Karpas-422 (cell line): ENCODE results near the gene HSPA9. TPM values are rescaled to one million over a fixed set of nuclear protein-coding genes. Genes with fewer than 3 reads are reported as not detected.

ENCODE experiments used
- DNase-seq: peaks from one replicate; pipeline ENCODE4 v3.0.0-alpha.2; 2015
- H2AFZ ChIP-seq: fragments of 200-600 bp; sonication (generic); 2 replicates; pipeline ENCODE4 v1.6.1; 2014; ENCODE audit warnings: antibody characterized with exemption, low read length, mixed read lengths
- H3K27ac ChIP-seq: fragments of 200-600 bp; sonication (generic); 2 replicates; pipeline ENCODE4 v1.5.1; 2014; ENCODE audit warnings: mild to moderate bottlenecking, low read length, moderate library complexity
- H3K27me3 ChIP-seq: fragments of 200-600 bp; sonication (generic); 2 replicates; pipeline ENCODE4 v1.6.1; 2014; ENCODE audit warnings: low read length, mixed read lengths
- H3K36me3 ChIP-seq: fragments of 200-600 bp; sonication (generic); 2 replicates; pipeline ENCODE4 v1.6.1; 2014; ENCODE audit warnings: low read length, mixed read lengths; ENCODE audit not compliant: insufficient read depth
- H3K4me1 ChIP-seq: fragments of 200-600 bp; sonication (generic); 2 replicates; pipeline ENCODE4 v1.6.1; 2014; ENCODE audit warnings: mild to moderate bottlenecking, low read length, mixed read lengths
- H3K4me2 ChIP-seq: fragments of 200-600 bp; sonication (generic); 2 replicates; pipeline ENCODE4 v1.6.1; 2014; ENCODE audit warnings: low read length, low read depth, mild to moderate bottlenecking; ENCODE audit not compliant: poor library complexity, severe bottlenecking
- H3K4me3 ChIP-seq: fragments of 200-600 bp; sonication (generic); 2 replicates; pipeline ENCODE4 v1.5.1; 2014; ENCODE audit warnings: mild to moderate bottlenecking, antibody characterized with exemption, low read length, mixed read lengths
- H3K79me2 ChIP-seq: fragments of 200-600 bp; sonication (generic); 2 replicates; pipeline ENCODE4 v1.6.1; 2014; ENCODE audit warnings: mild to moderate bottlenecking, low read length, mixed read lengths
- H3K9ac ChIP-seq: fragments of 200-600 bp; sonication (generic); 2 replicates; pipeline ENCODE4 v1.6.0; 2014; ENCODE audit warnings: low read length
- H3K9me2 ChIP-seq: fragments of 200-600 bp; sonication (generic), shearing (Covaris generic); replicated peaks from 2 replicates; pipeline ENCODE4 v1.6.0; 2014; ENCODE audit warnings: mild to moderate bottlenecking, low read length, moderate library complexity; ENCODE audit not compliant: insufficient read depth
- H3K9me3 ChIP-seq: fragments of 300-700, 200-600 bp; sonication (generic); 2 replicates; pipeline ENCODE4 v1.6.1; 2014; ENCODE audit warnings: low read length, mixed read lengths
- H4K20me1 ChIP-seq: fragments of 200-600 bp; sonication (generic); 2 replicates; pipeline ENCODE4 v1.6.1; 2014; ENCODE audit warnings: mild to moderate bottlenecking, antibody characterized with exemption, low read length, low read depth; ENCODE audit not compliant: insufficient read depth
- total RNA-seq: library from RNA; depleted of rRNA; stranded (reverse); fragments of >200 nt; shearing (Covaris generic); gene quantifications from 2 replicates; pipeline ENCODE4 v1.2.3, GENCODE V29; 2014; ENCODE audit warnings: low replicate concordance

Gene HSPA9
- total RNA-seq, 1 experiment from 2014 or later: 269 TPM

- DNase-seq: no peak
- no peak overlapping the region for H3K4me2 ChIP-seq
- H3K36me3 ChIP-seq: peaks cover 59% of the 10 kb centered on the region
- no peak overlapping the region for H3K9ac ChIP-seq
- H3K4me1 ChIP-seq: peaks cover 44% of the 10 kb centered on the region
- no peak overlapping the region for H3K4me3 ChIP-seq
- H2AFZ ChIP-seq: no peak overlapping the region
- no peak overlapping the region for H3K27ac ChIP-seq
- no peaks in the 10 kb centered on the region for H3K9me2 ChIP-seq
- H3K9me3 ChIP-seq: no peaks in the 10 kb centered on the region
- H3K27me3 ChIP-seq: no peaks in the 10 kb centered on the region
- H3K79me2 ChIP-seq: peaks cover 95% of the 10 kb centered on the region
- H4K20me1 ChIP-seq: peaks cover 69% of the 10 kb centered on the region
These were observed 38.4 kb downstream of the HSPA9 start for GRCh38 chr5:138536665-138537315.

- Histone ChIP-seq H3K4me1 (peaks cover 38% of the 10 kb centered on the region), H3K9ac (no peak overlapping the region), H3K79me2 (peaks cover 94% of the 10 kb centered on the region), H3K4me3 (no peak overlapping the region), H3K9me3 (no peaks in the 10 kb centered on the region), H3K27ac (no peak overlapping the region), H3K36me3 (peaks cover 56% of the 10 kb centered on the region), H3K4me2 (no peak overlapping the region), H2AFZ (no peak overlapping the region), H4K20me1 (peaks cover 68% of the 10 kb centered on the region), H3K27me3 (no peaks in the 10 kb centered on the region), H3K9me2 (no peaks in the 10 kb centered on the region)
- no peak for DNase-seq
These were observed 39.0 kb downstream of the HSPA9 start for GRCh38 chr5:138536215-138536614.

- Histone ChIP-seq H4K20me1 (peaks cover 59% of the 10 kb centered on the region), H3K27ac (no peak overlapping the region), H3K4me3 (no peak overlapping the region), H3K9me2 (no peaks in the 10 kb centered on the region), H3K36me3 (peaks cover 40% of the 10 kb centered on the region), H3K9me3 (no peaks in the 10 kb centered on the region), H2AFZ (no peak overlapping the region), H3K27me3 (no peaks in the 10 kb centered on the region), H3K4me1 (peaks cover 19% of the 10 kb centered on the region), H3K79me2 (peaks cover 94% of the 10 kb centered on the region), H3K4me2 (no peak overlapping the region), H3K9ac (no peak overlapping the region)
- no peak for DNase-seq
These were observed 40.9 kb downstream of the HSPA9 start for GRCh38 chr5:138533973-138534941.

- Histone ChIP-seq H3K36me3 (peaks cover 33% of the 10 kb centered on the region), H3K79me2 (peaks cover 97% of the 10 kb centered on the region), H4K20me1 (peaks cover 57% of the 10 kb centered on the region), H3K9me3 (no peaks in the 10 kb centered on the region), H3K9ac (no peak overlapping the region), H3K9me2 (no peaks in the 10 kb centered on the region), H3K4me3 (no peak overlapping the region), H2AFZ (no peak overlapping the region), H3K4me2 (no peak overlapping the region), H3K27ac (no peak overlapping the region), H3K27me3 (no peaks in the 10 kb centered on the region), H3K4me1 (peaks cover 45% of the 10 kb centered on the region)
- DNase-seq: no peak
These were observed 45.4 kb downstream of the HSPA9 start for GRCh38 chr5:138529812-138530211.

- Histone ChIP-seq H3K4me1 (peaks cover 40% of the 10 kb centered on the region), H3K27ac (no peak overlapping the region), H3K4me3 (no peak overlapping the region), H4K20me1 (peaks cover 48% of the 10 kb centered on the region), H3K36me3 (peaks cover 24% of the 10 kb centered on the region), H3K27me3 (no peaks in the 10 kb centered on the region), H2AFZ (no peak overlapping the region), H3K4me2 (no peak overlapping the region), H3K9ac (no peak overlapping the region), H3K9me3 (no peaks in the 10 kb centered on the region), H3K79me2 (peaks cover 94% of the 10 kb centered on the region), H3K9me2 (no peaks in the 10 kb centered on the region)
- no peak for DNase-seq
These were observed 46.3 kb downstream of the HSPA9 start for GRCh38 chr5:138528744-138529469.

GRCh38 chr5:138528208-138528607, 47.0 kb downstream of the HSPA9 start:
- Histone ChIP-seq H3K9ac (no peak overlapping the region), H3K79me2 (peaks cover 94% of the 10 kb centered on the region), H3K36me3 (peaks cover 18% of the 10 kb centered on the region; the same call in 1 of the 2 replicates), H3K9me2 (no peaks in the 10 kb centered on the region), H3K27ac (no peak overlapping the region), H3K4me2 (no peak overlapping the region), H3K4me3 (no peak overlapping the region), H3K4me1 (peaks cover 39% of the 10 kb centered on the region), H3K27me3 (no peaks in the 10 kb centered on the region), H3K9me3 (no peaks in the 10 kb centered on the region), H2AFZ (no peak overlapping the region), H4K20me1 (peaks cover 41% of the 10 kb centered on the region)
- no peak for DNase-seq

GRCh38 chr5:138527170-138527569, 48.0 kb downstream of the HSPA9 start:
- Histone ChIP-seq H3K27me3 (no peaks in the 10 kb centered on the region), H3K36me3 (peaks cover 17% of the 10 kb centered on the region; the same call in 1 of the 2 replicates), H4K20me1 (peaks cover 32% of the 10 kb centered on the region)

GRCh38 chr5:138523406-138523805, 51.8 kb downstream of the HSPA9 start:
- Histone ChIP-seq H4K20me1 (peaks cover 27% of the 10 kb centered on the region), H3K36me3 (peaks cover 15% of the 10 kb centered on the region), H3K4me2 (no peak overlapping the region), H3K9me3 (no peaks in the 10 kb centered on the region), H3K4me1 (peaks cover 25% of the 10 kb centered on the region), H3K4me3 (no peak overlapping the region), H3K9me2 (no peaks in the 10 kb centered on the region), H3K79me2 (peaks cover 93% of the 10 kb centered on the region), H3K27ac (no peak overlapping the region), H3K9ac (no peak overlapping the region), H2AFZ (no peak overlapping the region), H3K27me3 (no peaks in the 10 kb centered on the region)
- DNase-seq: no peak

More at GRCh38 chr5:138527170-138527569, 48.0 kb downstream of the HSPA9 start:
- no peak overlapping the region for H3K9ac ChIP-seq
- H2AFZ ChIP-seq: no peak overlapping the region
- no peaks in the 10 kb centered on the region for H3K9me3 ChIP-seq
- no peak overlapping the region for H3K4me3 ChIP-seq
- H3K9me2 ChIP-seq: no peaks in the 10 kb centered on the region
- no peak overlapping the region for H3K4me2 ChIP-seq
- DNase-seq: no peak
- peaks cover 94% of the 10 kb centered on the region for H3K79me2 ChIP-seq
- H3K27ac ChIP-seq: no peak overlapping the region
- peaks cover 33% of the 10 kb centered on the region for H3K4me1 ChIP-seq
